ENCODE results near the gene SRCAP.

Gene SRCAP

GRCh38 chr16:30760577-30761426, 61.8 kb downstream of the SRCAP start:
- TF ChIP-seq CTCF (conservative IDR thresholded peaks at IDR 0.05; ENCODE audit: low read length), result no peak

GRCh38 chr16:30761427-30761927, 62.5 kb downstream of the SRCAP start:
- no peak for DNase-seq (ENCODE audit: low read depth)

More at GRCh38 chr16:30760577-30761426, 61.8 kb downstream of the SRCAP start:
- no peak for DNase-seq (ENCODE audit: low read depth)
- peak overlapping the region; percentile 95 for H3K4me3 ChIP-seq (ENCODE audit: low read length)

GRCh38 chr16:30761928-30762902, 63.2 kb downstream of the SRCAP start, which contains the start of the genes CFAP119 and RNF40:
TSS of gene CFAP119 (minus strand) at chr16:30762062. CDS start at chr16:30761748, 314 bp downstream.
TSS of gene RNF40 (plus strand) at chr16:30762322. CDS start at chr16:30762546, 224 bp downstream.
- TF ChIP-seq CTCF (conservative IDR thresholded peaks at IDR 0.05; ENCODE audit: low read length), result no peak; the same call in 1 of the 2 replicates
- H3K4me3 ChIP-seq (ENCODE audit: low read length), result peak within 1 kb of the TSS; percentile 95
- DNase-seq (ENCODE audit: low read depth), result peak; percentile 97

More at GRCh38 chr16:30761427-30761927, 62.5 kb downstream of the SRCAP start:
- peak overlapping the region; percentile 95 for H3K4me3 ChIP-seq (ENCODE audit: low read length)
- TF ChIP-seq CTCF (conservative IDR thresholded peaks at IDR 0.05; ENCODE audit: low read length), result no peak

DNA sequence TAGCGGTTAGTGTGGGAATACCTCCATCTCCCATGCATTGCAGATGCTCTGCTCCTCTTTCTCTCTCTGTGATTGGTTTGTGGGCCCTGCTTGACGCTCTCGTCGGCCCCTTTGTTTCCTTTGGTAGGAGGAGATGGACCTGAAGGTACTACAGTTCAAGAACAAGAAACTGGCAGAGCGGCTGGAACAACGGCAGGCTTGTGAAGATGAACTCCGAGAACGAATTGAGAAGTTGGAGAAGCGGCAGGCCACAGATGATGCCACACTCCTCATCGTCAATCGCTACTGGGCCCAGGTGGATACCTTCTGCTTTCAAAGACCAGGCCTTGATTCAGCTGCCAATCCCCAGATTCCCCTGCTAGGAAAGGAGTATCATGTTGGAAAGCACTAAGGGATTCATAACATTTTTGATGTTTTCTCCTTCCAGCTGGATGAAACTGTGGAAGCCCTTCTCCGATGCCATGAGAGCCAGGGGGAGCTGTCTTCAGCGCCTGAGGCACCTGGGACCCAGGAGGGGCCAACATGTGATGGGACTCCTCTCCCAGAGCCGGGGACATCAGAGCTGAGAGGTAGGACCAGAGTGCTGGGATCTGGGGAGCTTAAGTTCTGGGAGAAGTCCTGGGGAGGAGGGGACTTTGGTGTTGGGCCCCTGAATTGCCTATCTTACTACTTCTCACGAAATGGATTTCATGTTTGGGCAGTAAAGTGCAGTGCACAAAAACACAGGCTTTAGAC, 64.2 kb downstream of the SRCAP start:
- peak overlapping the region; percentile 95 for H3K4me3 ChIP-seq (ENCODE audit: low read length)
- no peak for DNase-seq (ENCODE audit: low read depth)
- no peak for TF ChIP-seq CTCF (conservative IDR thresholded peaks at IDR 0.05; ENCODE audit: low read length)

GRCh38 chr16:30764086-30764485, 65.1 kb downstream of the SRCAP start:
- H3K4me3 ChIP-seq (ENCODE audit: low read length), result no peak overlapping the region
- no peak for TF ChIP-seq CTCF (conservative IDR thresholded peaks at IDR 0.05; ENCODE audit: low read length)
- DNase-seq (ENCODE audit: low read depth), result no peak

GRCh38 chr16:30764816-30765465, 66.0 kb downstream of the SRCAP start:
- no peak for TF ChIP-seq CTCF (conservative IDR thresholded peaks at IDR 0.05; ENCODE audit: low read length)
- H3K4me3 ChIP-seq (ENCODE audit: low read length), result no peak overlapping the region
- DNase-seq (ENCODE audit: low read depth), result no peak

All from AG10803 (cell line).